Sigmoid colon (tissue), 7 donors: ENCODE results near the gene TXNL4A. TPM values are rescaled to one million over a fixed set of nuclear protein-coding genes. Genes with fewer than 3 reads are reported as not detected.

ENCODE experiments used
- DNase-seq: peaks from one replicate; pipeline ENCODE4 v3.0.0-alpha.2; 2019
- H3K27ac ChIP-seq, 4 donors: fragments of 200-600 bp; sonication (generic); one replicate each; pipeline ENCODE4 v1.5.1; 2016 to 2019; ENCODE audit warnings: mild to moderate bottlenecking in 1 of 4
- H3K27me3 ChIP-seq, 3 donors: fragments of 200-600 bp; sonication (generic); one replicate each; pipeline ENCODE4 v1.5.1; 2019; ENCODE audit warnings: mild to moderate bottlenecking in 1 of 3
- H3K36me3 ChIP-seq, 4 donors: fragments of 200-600 bp; sonication (generic); one replicate each; pipeline ENCODE4 v1.5.1; 2016 to 2019
- H3K4me1 ChIP-seq, 4 donors: fragments of 200-600 bp; sonication (generic); one replicate each; pipeline ENCODE4 v1.5.1; 2017 to 2019
- H3K4me3 ChIP-seq, 4 donors: fragments of 200-600 bp; sonication (generic); one replicate each; pipeline ENCODE4 v1.5.1; 2017 to 2019; ENCODE audit warnings: mild to moderate bottlenecking in 2 of 4, moderate library complexity in 1 of 4
- H3K9me3 ChIP-seq, 4 donors: fragments of 200-600 bp in 3 of 4; sonication (generic) in 3 of 4; one replicate each; pipeline versions ENCODE4 v1.5.1 to v1.6.1; 2013 to 2019
- EP300 ChIP-seq, 4 donors: sonication (generic); formaldehyde crosslinking; IDR thresholded peaks; one replicate each; pipeline ENCODE4 v1.6.1; 2017; ENCODE audit warnings: antibody characterized with exemption in 4 of 4
- POLR2A ChIP-seq, 2 donors: fragments of 450-650 bp; IDR thresholded peaks; one replicate each; pipeline ENCODE4 v1.6.1; 2016; ENCODE audit warnings: antibody characterized with exemption in 2 of 2, mild to moderate bottlenecking in 2 of 2, moderate library complexity in 2 of 2
- POLR2AphosphoS5 ChIP-seq, 4 donors: sonication (generic); formaldehyde crosslinking; IDR thresholded peaks; one replicate each; pipeline ENCODE4 v1.6.1; 2017; ENCODE audit warnings: antibody characterized with exemption in 4 of 4
- WGBS, 2 donors: extraction: QIAGEN DNeasy Blood & Tissue Kit; methylation state at CpG; one replicate each; pipeline ENCODE4 v1.1.7; 2013; 5-methylcytosine and 5-hydroxymethylcytosine counted together
- intact Hi-C: fragments of 100-400 bp; cut with DNase I; formaldehyde crosslinking; loops from one replicate; pipeline ENCODE4 v1.15.1; 2023
- polyA plus RNA-seq, 3 donors: library from polyadenylated mRNA; stranded (reverse); fragments of 200-250 nt; gene quantifications; one replicate each; pipeline ENCODE4 v1.2.3, GENCODE V29; 2013
- total RNA-seq, 4 donors: library from RNA; depleted of rRNA; stranded (reverse); fragments of >200 nt; gene quantifications; one replicate each; pipeline ENCODE4 v1.1.0, GENCODE V29; 2016
- TF ChIP-seq, protein P1 (sequence below), 4 experiments: fragments of 450-650 bp in 3 of 4; fragments of 200-600 bp in 1 of 4; IDR thresholded peaks; one replicate each; pipeline ENCODE4 v1.5.1; 2016 to 2019; ENCODE audit warnings: antibody characterized with exemption in 4 of 4, mild to moderate bottlenecking in 3 of 4, moderate library complexity in 2 of 4
- donor health status: healthy with polysubstance abuse.
- donor health status: Bipolar disorder and iron deficiency.
- donor health status: healthy.

TXNL4A gene
- total and polyA plus RNA-seq, 7 donors, result 16.9 to 85.3 (median 32.9) TPM

- WGBS, 2 donors, result 50 to 63% methylated on average over 3 of the region's 3 CpGs
- Histone ChIP-seq H3K27me3 (no peaks in the 10 kb centered on the region), H3K4me3 (no peak overlapping the region), H3K4me1 (peaks cover 0 to 44% (median 32%) of the 10 kb centered on the region in 4 donors), H3K9me3 (no peaks in the 10 kb centered on the region), H3K27ac (no peak overlapping the region), H3K36me3 (peaks cover 1 to 46% (median 15%) of the 10 kb centered on the region in 4 donors)
- TF ChIP-seq, protein P1, sequence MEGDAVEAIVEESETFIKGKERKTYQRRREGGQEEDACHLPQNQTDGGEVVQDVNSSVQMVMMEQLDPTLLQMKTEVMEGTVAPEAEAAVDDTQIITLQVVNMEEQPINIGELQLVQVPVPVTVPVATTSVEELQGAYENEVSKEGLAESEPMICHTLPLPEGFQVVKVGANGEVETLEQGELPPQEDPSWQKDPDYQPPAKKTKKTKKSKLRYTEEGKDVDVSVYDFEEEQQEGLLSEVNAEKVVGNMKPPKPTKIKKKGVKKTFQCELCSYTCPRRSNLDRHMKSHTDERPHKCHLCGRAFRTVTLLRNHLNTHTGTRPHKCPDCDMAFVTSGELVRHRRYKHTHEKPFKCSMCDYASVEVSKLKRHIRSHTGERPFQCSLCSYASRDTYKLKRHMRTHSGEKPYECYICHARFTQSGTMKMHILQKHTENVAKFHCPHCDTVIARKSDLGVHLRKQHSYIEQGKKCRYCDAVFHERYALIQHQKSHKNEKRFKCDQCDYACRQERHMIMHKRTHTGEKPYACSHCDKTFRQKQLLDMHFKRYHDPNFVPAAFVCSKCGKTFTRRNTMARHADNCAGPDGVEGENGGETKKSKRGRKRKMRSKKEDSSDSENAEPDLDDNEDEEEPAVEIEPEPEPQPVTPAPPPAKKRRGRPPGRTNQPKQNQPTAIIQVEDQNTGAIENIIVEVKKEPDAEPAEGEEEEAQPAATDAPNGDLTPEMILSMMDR (IDR thresholded peaks at IDR 0.05), result no peak
- TF ChIP-seq POLR2AphosphoS5 (IDR thresholded peaks at IDR 0.05), result no peak
- TF ChIP-seq EP300 (IDR thresholded peaks at IDR 0.05), result no peak
- intact Hi-C loops, result loop anchor here (5.0 kb wide), 1 partner anchor 43 kb away; the partner anchor contains the start of gene TXNL4A
- DNase-seq, result peak; percentile 37
Observed at GRCh38 chr18:79944746-79945117, 43.6 kb downstream of the TXNL4A start.

- intact Hi-C loops, result no loop called here
- H3K4me1 ChIP-seq, result peaks cover 0 to 39% (median 27%) of the 10 kb centered on the region in 4 donors
- H3K9me3 ChIP-seq, result no peaks in the 10 kb centered on the region
- no peak overlapping the region for H3K4me3 ChIP-seq
- no peak overlapping the region for H3K27ac ChIP-seq
- H3K36me3 ChIP-seq, result peaks cover 4 to 50% (median 15%) of the 10 kb centered on the region in 4 donors
- DNase-seq, result peak; percentile 67
- H3K27me3 ChIP-seq, result no peaks in the 10 kb centered on the region
- TF ChIP-seq, protein P1 (IDR thresholded peaks at IDR 0.05), result no peak
- 27 to 55% methylated on average over 11 of the region's 11 CpGs for WGBS, 2 donors
Observed at GRCh38 chr18:79944126-79944731, 44.1 kb downstream of the TXNL4A start.

DNA sequence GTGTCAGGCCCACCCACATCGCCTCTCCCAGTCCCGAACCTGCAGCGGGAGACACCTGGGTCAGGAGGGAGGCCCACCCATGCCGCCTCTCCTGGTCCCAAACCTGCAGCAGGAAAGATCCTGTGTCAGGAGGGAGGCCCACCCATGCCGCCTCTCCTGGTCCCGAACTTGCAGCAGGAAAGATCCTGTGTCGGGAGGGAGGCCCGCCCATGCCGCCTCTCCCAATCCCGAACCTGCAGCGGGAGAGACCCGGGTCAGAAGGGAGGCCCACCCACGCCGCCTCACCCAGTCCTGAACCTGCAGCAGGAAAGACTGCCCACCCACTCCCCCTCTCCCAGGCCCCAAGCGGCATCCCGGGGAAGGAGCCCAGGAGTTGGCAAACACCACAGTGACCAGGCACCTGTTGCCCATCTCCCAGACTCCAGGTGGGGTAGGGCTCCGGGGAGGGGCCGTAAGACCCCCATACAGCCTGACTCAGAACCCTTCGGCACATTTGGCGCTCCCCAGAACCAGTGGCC, 44.7 kb downstream of the TXNL4A start:
- Histone ChIP-seq H3K9me3 (no peaks in the 10 kb centered on the region), H3K27ac (no peak overlapping the region), H3K4me3 (no peak overlapping the region), H3K36me3 (peaks cover 4 to 45% (median 15%) of the 10 kb centered on the region in 4 donors), H3K4me1 (peaks cover 0 to 35% (median 22%) of the 10 kb centered on the region in 4 donors), H3K27me3 (no peaks in the 10 kb centered on the region)
- intact Hi-C loops, result no loop called here
- peak; percentile 55 for DNase-seq
- TF ChIP-seq POLR2A (IDR thresholded peaks at IDR 0.05) (no peak), EP300 (IDR thresholded peaks at IDR 0.05) (no peak), POLR2AphosphoS5 (IDR thresholded peaks at IDR 0.05) (no peak)
- TF ChIP-seq, protein P1 (IDR thresholded peaks at IDR 0.05), result no peak
- 28 to 83% methylated on average over 20 of the region's 20 CpGs for WGBS, 2 donors

GRCh38 chr18:79942786-79943607, 45.4 kb downstream of the TXNL4A start:
- no peak overlapping the region for H3K27ac ChIP-seq

More at GRCh38 chr18:79942786-79943607, 45.4 kb downstream of the TXNL4A start:
- TF ChIP-seq POLR2AphosphoS5 (IDR thresholded peaks at IDR 0.05) (no peak), POLR2A (IDR thresholded peaks at IDR 0.05) (no peak), EP300 (IDR thresholded peaks at IDR 0.05) (no peak)
- TF ChIP-seq, protein P1 (IDR thresholded peaks at IDR 0.05), result no peak
- Histone ChIP-seq H3K4me3 (no peak overlapping the region), H3K36me3 (peaks cover 4 to 43% (median 15%) of the 10 kb centered on the region in 4 donors), H3K9me3 (no peaks in the 10 kb centered on the region), H3K4me1 (peaks cover 0 to 29% (median 19%) of the 10 kb centered on the region in 4 donors), H3K27me3 (no peaks in the 10 kb centered on the region)
- intact Hi-C loops, result no loop called here
- peak; percentile 52 for DNase-seq
- WGBS, 2 donors, result 18 to 74% methylated on average over 31 of the region's 31 CpGs
